ENCODE data around the gene ATG5.
"Not testable (repeated sequence)": the region's sequence is repeated elsewhere in the genome, so short reads cannot be mapped to it uniquely, and the experiment has no call there.

The ATG5 gene

GRCh38 chr6:106247293-106247692 is 78.3 kb downstream of the ATG5 start:
- Histone ChIP-seq H3K4me1 (ENCODE audit: control insufficient read depth, insufficient read depth, low read length) (peaks cover 8% of the 10 kb centered on the region), H3K9ac (ENCODE audit: low read depth, low read length) (no peak overlapping the region), H3K4me3 (ENCODE audit: low read depth, low read length) (no peak overlapping the region), H3K27ac (ENCODE audit: low read depth, low read length) (no peak overlapping the region), H3K27me3 (ENCODE audit: control insufficient read depth, insufficient read depth, low read length) (no peaks in the 10 kb centered on the region), H3K9me3 (ENCODE audit: control insufficient read depth, insufficient read depth, low read length) (no peaks in the 10 kb centered on the region), H3K36me3 (ENCODE audit: control insufficient read depth, insufficient read depth, low read length) (peaks cover 15% of the 10 kb centered on the region)

GRCh38 chr6:106244931-106245330 is 80.6 kb downstream of the ATG5 start:
- Histone ChIP-seq H3K27me3 (ENCODE audit: control insufficient read depth, insufficient read depth, low read length) (no peaks in the 10 kb centered on the region), H3K4me1 (ENCODE audit: control insufficient read depth, insufficient read depth, low read length) (peaks cover 8% of the 10 kb centered on the region; the same call in 1 of the 2 replicates), H3K9me3 (ENCODE audit: control insufficient read depth, insufficient read depth, low read length) (no peaks in the 10 kb centered on the region), H3K9ac (ENCODE audit: low read depth, low read length) (no peak overlapping the region), H3K27ac (ENCODE audit: low read depth, low read length) (no peak overlapping the region), H3K4me3 (ENCODE audit: low read depth, low read length) (no peak overlapping the region), H3K36me3 (ENCODE audit: control insufficient read depth, insufficient read depth, low read length) (peaks cover 15% of the 10 kb centered on the region)

GRCh38 chr6:106244521-106244920 is 81.0 kb downstream of the ATG5 start:
- Histone ChIP-seq H3K27ac (ENCODE audit: low read depth, low read length) (no peak overlapping the region), H3K36me3 (ENCODE audit: control insufficient read depth, insufficient read depth, low read length) (peaks cover 15% of the 10 kb centered on the region), H3K9ac (ENCODE audit: low read depth, low read length) (no peak overlapping the region), H3K27me3 (ENCODE audit: control insufficient read depth, insufficient read depth, low read length) (no peaks in the 10 kb centered on the region), H3K9me3 (ENCODE audit: control insufficient read depth, insufficient read depth, low read length) (no peaks in the 10 kb centered on the region), H3K4me3 (ENCODE audit: low read depth, low read length) (no peak overlapping the region), H3K4me1 (ENCODE audit: control insufficient read depth, insufficient read depth, low read length) (peaks cover 8% of the 10 kb centered on the region; the same call in 1 of the 2 replicates)

- peaks cover 5% of the 10 kb centered on the region; the same call in 1 of the 2 replicates for H3K4me1 ChIP-seq (ENCODE audit: control insufficient read depth, insufficient read depth, low read length)
- H3K27me3 ChIP-seq (ENCODE audit: control insufficient read depth, insufficient read depth, low read length) = no peaks in the 10 kb centered on the region
- no peak overlapping the region for H3K27ac ChIP-seq (ENCODE audit: low read depth, low read length)
- H3K36me3 ChIP-seq (ENCODE audit: control insufficient read depth, insufficient read depth, low read length) = peaks cover 15% of the 10 kb centered on the region
- H3K9ac ChIP-seq (ENCODE audit: low read depth, low read length) = no peak overlapping the region
- H3K9me3 ChIP-seq (ENCODE audit: control insufficient read depth, insufficient read depth, low read length) = no peaks in the 10 kb centered on the region
- no peak overlapping the region for H3K4me3 ChIP-seq (ENCODE audit: low read depth, low read length)
Measured at GRCh38 chr6:106243261-106243660, 82.3 kb downstream of the ATG5 start.

GRCh38 chr6:106241498-106241897 is 84.1 kb downstream of the ATG5 start:
- Histone ChIP-seq H3K9ac (ENCODE audit: low read depth, low read length) (no peak overlapping the region), H3K4me3 (ENCODE audit: low read depth, low read length) (no peak overlapping the region), H3K36me3 (ENCODE audit: control insufficient read depth, insufficient read depth, low read length) (peaks cover 1% of the 10 kb centered on the region; the same call in 1 of the 2 replicates), H3K27me3 (ENCODE audit: control insufficient read depth, insufficient read depth, low read length) (no peaks in the 10 kb centered on the region), H3K9me3 (ENCODE audit: control insufficient read depth, insufficient read depth, low read length) (no peaks in the 10 kb centered on the region), H3K27ac (ENCODE audit: low read depth, low read length) (no peak overlapping the region), H3K4me1 (ENCODE audit: control insufficient read depth, insufficient read depth, low read length) (peaks cover 4% of the 10 kb centered on the region; the same call in 1 of the 2 replicates)

GRCh38 chr6:106237286-106237685 is 88.3 kb downstream of the ATG5 start:
- H3K4me3 ChIP-seq (ENCODE audit: low read depth, low read length) = no peak overlapping the region
- 0 out of 2 replicates have a peak, but pooled peaks cover 9% of the 10 kb centered on the region for H3K36me3 ChIP-seq (ENCODE audit: control insufficient read depth, insufficient read depth, low read length)
- no peak overlapping the region for H3K27ac ChIP-seq (ENCODE audit: low read depth, low read length)
- H3K27me3 ChIP-seq (ENCODE audit: control insufficient read depth, insufficient read depth, low read length) = no peaks in the 10 kb centered on the region
- peaks cover 9% of the 10 kb centered on the region for H3K9me3 ChIP-seq (ENCODE audit: control insufficient read depth, insufficient read depth, low read length)
- no peaks in the 10 kb centered on the region for H3K4me1 ChIP-seq (ENCODE audit: control insufficient read depth, insufficient read depth, low read length)
- H3K9ac ChIP-seq (ENCODE audit: low read depth, low read length) = no peak overlapping the region

GRCh38 chr6:106229876-106230445 is 95.6 kb downstream of the ATG5 start:
- not testable (repeated sequence) for H3K9me3 ChIP-seq (ENCODE audit: control insufficient read depth, insufficient read depth, low read length); H3K4me1 ChIP-seq (ENCODE audit: control insufficient read depth, insufficient read depth, low read length); H3K4me3 ChIP-seq (ENCODE audit: low read depth, low read length); H3K27me3 ChIP-seq (ENCODE audit: control insufficient read depth, insufficient read depth, low read length); H3K9ac ChIP-seq (ENCODE audit: low read depth, low read length); H3K27ac ChIP-seq (ENCODE audit: low read depth, low read length); H3K36me3 ChIP-seq (ENCODE audit: control insufficient read depth, insufficient read depth, low read length)

- Histone ChIP-seq H3K36me3 (ENCODE audit: control insufficient read depth, insufficient read depth, low read length) (0 out of 2 replicates have a peak, but pooled peaks cover 5% of the 10 kb centered on the region), H3K4me3 (ENCODE audit: low read depth, low read length) (no peak overlapping the region), H3K9me3 (ENCODE audit: control insufficient read depth, insufficient read depth, low read length) (no peaks in the 10 kb centered on the region; the same call in 1 of the 2 replicates), H3K9ac (ENCODE audit: low read depth, low read length) (no peak overlapping the region), H3K4me1 (ENCODE audit: control insufficient read depth, insufficient read depth, low read length) (no peaks in the 10 kb centered on the region), H3K27me3 (ENCODE audit: control insufficient read depth, insufficient read depth, low read length) (no peaks in the 10 kb centered on the region), H3K27ac (ENCODE audit: low read depth, low read length) (no peak overlapping the region)
Measured at GRCh38 chr6:106227612-106228507, 97.7 kb downstream of the ATG5 start.

- no peaks in the 10 kb centered on the region for H3K4me1 ChIP-seq (ENCODE audit: control insufficient read depth, insufficient read depth, low read length)
- H3K9ac ChIP-seq (ENCODE audit: low read depth, low read length) = no peak overlapping the region
- H3K9me3 ChIP-seq (ENCODE audit: control insufficient read depth, insufficient read depth, low read length) = no peaks in the 10 kb centered on the region; the same call in 1 of the 2 replicates
- H3K27ac ChIP-seq (ENCODE audit: low read depth, low read length) = no peak overlapping the region
- no peak overlapping the region for H3K4me3 ChIP-seq (ENCODE audit: low read depth, low read length)
- H3K27me3 ChIP-seq (ENCODE audit: control insufficient read depth, insufficient read depth, low read length) = no peaks in the 10 kb centered on the region
- H3K36me3 ChIP-seq (ENCODE audit: control insufficient read depth, insufficient read depth, low read length) = 0 out of 2 replicates have a peak, but pooled peaks cover 5% of the 10 kb centered on the region
Measured at GRCh38 chr6:106226676-106227075, 98.9 kb downstream of the ATG5 start.

- Histone ChIP-seq H3K4me3 (ENCODE audit: low read depth, low read length) (no peak overlapping the region), H3K36me3 (ENCODE audit: control insufficient read depth, insufficient read depth, low read length) (0 out of 2 replicates have a peak, but pooled peaks cover 5% of the 10 kb centered on the region), H3K9ac (ENCODE audit: low read depth, low read length) (no peak overlapping the region), H3K4me1 (ENCODE audit: control insufficient read depth, insufficient read depth, low read length) (no peaks in the 10 kb centered on the region), H3K27ac (ENCODE audit: low read depth, low read length) (no peak overlapping the region), H3K9me3 (ENCODE audit: control insufficient read depth, insufficient read depth, low read length) (no peaks in the 10 kb centered on the region; the same call in 1 of the 2 replicates), H3K27me3 (ENCODE audit: control insufficient read depth, insufficient read depth, low read length) (no peaks in the 10 kb centered on the region)
Measured at GRCh38 chr6:106225581-106225980, 100.0 kb downstream of the ATG5 start.
